CD4-positive, alpha-beta T cell treated with Interleukin-15 for 4 hours (primary cell): ENCODE measurements around the gene SLC4A4.

Experiments
- DNase-seq: peaks from one replicate; pipeline ENCODE4 v3.0.0-alpha.2; 2020; ENCODE audit warnings: low spot score

SLC4A4 gene

GRCh38 chr4:71473541-71474240, 134.9 kb downstream of the SLC4A4 start:
- DNase-seq = no peak

DNA sequence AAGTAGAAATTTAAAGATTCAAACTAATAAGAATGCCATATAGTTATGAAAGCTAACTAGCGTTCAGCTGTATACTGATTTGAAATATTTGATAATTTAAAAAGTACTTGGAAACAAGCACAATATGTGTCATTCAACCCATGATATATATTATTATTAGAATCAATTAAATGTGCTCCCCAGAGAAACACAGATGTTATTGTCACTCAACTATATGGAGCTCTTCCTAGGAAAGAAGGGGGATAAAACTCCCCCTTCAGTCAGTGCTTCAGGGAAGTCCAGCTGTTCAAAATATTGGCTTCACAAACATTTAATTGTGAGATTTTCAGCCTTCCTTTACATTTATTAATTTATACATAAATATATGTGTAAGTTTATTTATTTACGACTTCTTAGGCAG, 135.9 kb downstream of the SLC4A4 start:
- no peak for DNase-seq

- DNase-seq = no peak
These were observed 137.4 kb downstream of the SLC4A4 start for GRCh38 chr4:71476240-71476639.

GRCh38 chr4:71486550-71487343, 147.9 kb downstream of the SLC4A4 start:
- DNase-seq = no peak

DNA sequence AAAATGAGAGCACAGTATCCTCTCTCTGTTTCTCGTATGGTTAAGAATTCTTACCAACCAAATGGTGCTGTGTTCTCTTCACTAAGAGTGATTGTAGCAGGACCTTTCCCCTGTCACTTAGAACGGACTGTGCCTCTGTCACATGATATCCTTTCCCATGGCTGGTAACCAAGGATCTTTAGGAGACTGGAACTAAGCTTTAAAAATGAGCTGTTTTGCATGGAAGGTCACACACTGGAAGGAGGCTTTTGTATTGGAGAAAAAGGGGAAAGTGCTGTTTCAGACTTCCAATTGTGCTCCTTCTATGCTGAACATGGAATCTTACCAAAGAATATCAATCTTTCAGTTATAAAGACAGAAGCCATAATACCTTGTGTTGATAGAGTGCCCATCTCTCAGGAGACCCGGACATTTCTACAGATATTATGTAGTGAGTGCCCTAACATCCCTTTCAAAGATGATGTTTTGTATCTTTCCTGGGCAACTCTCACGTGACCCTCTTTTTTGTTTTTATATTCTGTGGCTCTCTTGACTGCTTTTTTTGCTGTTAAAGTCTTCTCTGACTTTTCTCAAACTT, 148.6 kb downstream of the SLC4A4 start:
- no peak for DNase-seq

DNA sequence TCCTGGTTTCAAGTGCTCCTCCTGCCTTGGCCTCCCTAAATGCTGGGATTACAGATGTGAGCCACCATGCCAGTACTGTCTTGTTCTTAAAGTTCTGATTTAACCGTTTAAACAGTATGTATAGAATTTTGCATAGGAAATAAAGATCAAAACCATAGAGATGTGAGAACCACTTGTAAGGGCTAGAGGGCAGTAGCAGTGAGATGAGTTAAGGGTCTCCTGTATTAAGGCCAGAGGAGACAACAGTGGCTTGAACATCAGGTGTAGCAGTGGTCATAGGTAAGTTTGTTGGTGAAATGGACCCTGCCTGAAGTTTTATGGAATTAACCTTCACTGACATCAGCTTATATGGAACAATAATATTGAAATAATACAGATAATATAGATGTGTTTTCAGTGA, 155.7 kb downstream of the SLC4A4 start:
- no peak for DNase-seq

DNA sequence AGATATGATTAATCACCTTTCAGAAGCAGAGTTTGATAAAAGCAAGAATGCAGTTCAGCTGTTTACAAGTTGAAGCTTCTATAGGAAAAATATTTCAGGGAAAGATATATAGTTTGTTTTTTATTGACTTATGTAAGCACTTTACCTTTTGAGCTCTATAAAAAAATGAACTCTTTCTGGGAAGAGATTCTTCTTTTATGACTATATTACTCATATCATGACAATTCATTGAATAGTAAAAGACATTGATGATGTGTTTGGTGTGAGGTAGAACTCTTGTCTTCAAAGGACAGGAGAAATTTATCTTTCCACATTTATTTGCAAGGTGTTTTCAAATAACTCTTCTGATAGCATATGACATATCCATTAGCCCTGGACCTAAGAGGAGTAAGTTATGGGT, 156.6 kb downstream of the SLC4A4 start:
- no peak for DNase-seq

- no peak for DNase-seq
These were observed 158.3 kb downstream of the SLC4A4 start for GRCh38 chr4:71497078-71497477.

- DNase-seq = no peak
These were observed 159.2 kb downstream of the SLC4A4 start for GRCh38 chr4:71498002-71498401.

DNA sequence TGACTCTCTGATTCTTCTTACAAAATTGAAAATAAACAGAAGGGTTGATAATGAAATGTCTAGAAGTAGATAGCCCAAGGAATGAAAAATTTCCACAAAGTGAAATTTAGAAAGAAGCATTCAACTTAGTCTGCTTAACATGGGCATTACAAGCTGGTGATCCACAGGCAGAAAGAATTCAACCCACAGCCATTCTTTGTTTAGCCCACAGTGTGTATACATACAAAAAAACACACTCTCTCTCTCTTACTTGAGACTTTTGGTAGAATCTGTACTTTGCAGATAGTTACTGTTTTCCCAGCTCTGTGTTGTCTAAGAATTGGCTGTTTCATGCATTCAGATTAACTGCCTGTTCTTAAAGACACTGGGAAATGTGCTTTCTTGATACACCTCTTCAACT, 159.8 kb downstream of the SLC4A4 start:
- DNase-seq = no peak

DNA sequence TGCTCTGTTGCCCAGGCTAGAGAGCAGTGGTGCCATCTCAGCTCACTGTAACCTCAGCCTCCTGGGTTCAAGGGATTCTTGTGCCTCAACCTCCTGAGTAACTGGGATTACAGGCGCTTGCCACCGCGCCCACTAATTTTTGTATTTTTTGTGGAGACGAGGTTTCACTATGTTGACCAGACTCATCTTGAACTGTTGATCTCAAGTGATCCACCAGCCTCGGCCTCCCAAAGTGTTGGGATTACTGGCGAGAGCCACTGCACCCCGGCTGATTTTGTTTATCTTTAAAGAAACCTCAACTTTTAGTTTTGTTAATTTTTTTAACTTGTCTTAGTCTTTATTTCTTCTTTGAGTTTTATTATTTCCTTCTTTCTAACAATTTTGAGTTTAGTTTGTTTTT, 163.2 kb downstream of the SLC4A4 start:
- DNase-seq = no peak

GRCh38 chr4:71518283-71518989, 179.6 kb downstream of the SLC4A4 start:
- DNase-seq = no peak

- DNase-seq = no peak
These were observed 181.5 kb downstream of the SLC4A4 start for GRCh38 chr4:71520308-71520707.

DNA sequence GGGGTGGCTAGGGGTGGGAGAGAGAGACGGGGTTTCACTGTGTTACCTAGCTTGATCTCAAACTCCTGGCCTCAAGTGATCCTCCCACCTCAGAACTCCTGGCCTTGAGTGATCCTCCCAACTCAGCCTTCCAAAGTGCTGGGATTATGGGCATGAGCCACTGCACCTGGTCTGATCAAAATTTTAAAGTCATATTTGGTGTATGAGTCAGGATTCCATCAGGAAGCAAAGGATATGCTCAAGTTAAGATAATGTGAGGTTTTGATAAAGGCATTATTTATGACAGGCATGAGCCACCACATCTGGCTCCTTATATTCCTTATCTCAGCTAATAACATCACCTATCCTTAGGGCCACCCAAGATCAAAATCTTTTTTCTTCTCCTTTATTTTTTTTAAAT, 182.0 kb downstream of the SLC4A4 start:
- DNase-seq = no peak

- no peak for DNase-seq
These were observed 185.9 kb downstream of the SLC4A4 start for GRCh38 chr4:71524756-71525155.

GRCh38 chr4:71526637-71527406, 188.0 kb downstream of the SLC4A4 start:
- no peak for DNase-seq

DNA sequence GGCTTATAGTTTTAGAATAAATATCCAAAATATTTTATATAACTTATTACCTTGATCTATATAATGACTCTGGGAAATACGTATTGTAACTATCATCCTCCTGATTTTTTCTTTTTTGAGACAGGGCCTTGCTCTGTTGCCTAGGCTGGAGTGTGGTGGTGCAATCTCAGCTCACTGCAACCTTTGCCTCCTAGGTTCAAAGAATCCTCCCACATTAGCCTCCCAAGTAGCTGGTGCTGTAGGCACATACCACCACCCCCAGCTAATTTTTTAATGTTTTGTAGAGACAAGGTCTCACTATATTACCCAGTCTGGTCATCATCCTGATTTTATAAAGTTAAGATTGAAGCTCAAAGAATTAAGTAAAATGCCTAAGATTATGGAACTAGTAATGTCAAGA, 193.6 kb downstream of the SLC4A4 start:
- DNase-seq = no peak

DNA sequence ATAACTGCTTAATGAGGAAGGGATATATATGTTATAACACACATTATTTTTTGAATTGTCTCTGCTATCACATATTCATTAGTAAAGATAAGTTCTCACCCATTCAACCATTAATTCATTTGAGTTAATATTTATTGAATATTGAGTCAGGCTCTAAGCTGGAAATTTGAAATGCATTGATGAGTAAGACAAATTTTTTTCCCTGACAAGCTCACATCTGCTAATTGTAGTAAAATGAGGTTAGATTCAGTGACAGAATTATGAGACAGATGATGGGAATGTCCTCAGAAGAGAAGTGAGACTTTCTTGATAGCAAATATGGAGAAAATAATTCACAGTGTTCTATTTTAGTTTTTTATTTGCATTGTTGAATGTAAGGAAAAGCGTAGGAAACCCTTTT, 194.3 kb downstream of the SLC4A4 start:
- no peak for DNase-seq

GRCh38 chr4:71537551-71538065, 198.8 kb downstream of the SLC4A4 start:
- DNase-seq = no peak

- no peak for DNase-seq
These were observed 199.7 kb downstream of the SLC4A4 start for GRCh38 chr4:71538528-71538927.

- no peak for DNase-seq
These were observed 202.0 kb downstream of the SLC4A4 start for GRCh38 chr4:71540749-71541269.
